NCI-H748 treated with DMSO at 0.1 percent for 48 hours (cell line): ENCODE results near the gene SRBD1.
A peak's percentile ranks its signal among the peaks of the same experiment; 100 is the strongest.

Source experiments
- DNase-seq: peaks from one replicate; lab custom pipeline; 2025; lab: John Stamatoyannopoulos, UW

SRBD1 gene

DNA sequence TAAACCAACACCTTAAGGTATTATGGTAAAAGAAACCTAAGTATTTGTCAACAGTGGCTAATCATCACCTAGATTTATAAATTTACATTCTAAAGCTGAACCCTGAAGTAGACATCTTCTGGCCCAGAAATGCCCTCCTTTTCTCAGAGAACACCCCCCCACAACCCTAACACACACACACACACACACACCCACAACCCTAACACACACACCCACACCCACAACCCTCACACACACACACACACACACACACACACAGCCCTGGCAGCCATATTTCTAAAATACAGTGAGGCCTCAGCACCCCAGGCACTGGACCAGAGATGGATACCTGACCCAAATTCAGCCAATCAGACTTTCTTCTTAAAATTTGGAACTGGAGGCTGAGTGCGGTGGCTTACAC, 14.3 kb downstream of the SRBD1 start:
- DNase-seq: no peak

DNA sequence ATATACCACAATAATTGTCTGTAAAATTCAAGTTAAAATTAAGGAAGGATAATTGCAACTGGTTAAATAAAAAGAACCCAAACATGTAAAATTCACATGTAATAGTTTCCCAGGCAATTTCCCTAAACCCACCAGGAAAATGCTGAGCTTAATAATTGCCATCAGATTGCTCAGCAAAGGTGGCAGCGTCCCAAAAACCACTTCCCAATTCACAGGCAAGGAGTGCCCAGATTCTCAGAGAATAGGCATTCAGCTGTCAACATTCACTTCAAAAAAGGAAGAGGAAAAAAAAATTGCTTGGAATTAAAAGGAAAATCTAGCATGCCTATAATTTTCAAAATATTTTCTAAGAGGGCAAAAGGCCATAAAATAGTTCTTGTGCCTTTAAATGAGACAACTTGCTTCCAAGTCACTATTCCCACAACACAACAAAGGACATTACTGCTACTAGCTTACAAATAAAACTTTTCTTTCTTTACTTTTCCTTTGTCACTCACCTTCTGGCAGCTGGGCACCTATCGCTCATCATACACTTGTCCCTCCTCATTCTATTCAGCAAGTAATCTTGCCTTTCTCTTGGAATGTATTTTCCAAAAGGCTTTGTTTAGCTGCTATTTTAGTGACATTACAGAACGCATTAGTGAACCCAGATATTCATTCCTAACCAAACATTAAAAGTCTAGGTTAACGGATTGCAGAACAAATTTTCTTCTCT, 15.2 kb downstream of the SRBD1 start:
- DNase-seq: no peak

DNA sequence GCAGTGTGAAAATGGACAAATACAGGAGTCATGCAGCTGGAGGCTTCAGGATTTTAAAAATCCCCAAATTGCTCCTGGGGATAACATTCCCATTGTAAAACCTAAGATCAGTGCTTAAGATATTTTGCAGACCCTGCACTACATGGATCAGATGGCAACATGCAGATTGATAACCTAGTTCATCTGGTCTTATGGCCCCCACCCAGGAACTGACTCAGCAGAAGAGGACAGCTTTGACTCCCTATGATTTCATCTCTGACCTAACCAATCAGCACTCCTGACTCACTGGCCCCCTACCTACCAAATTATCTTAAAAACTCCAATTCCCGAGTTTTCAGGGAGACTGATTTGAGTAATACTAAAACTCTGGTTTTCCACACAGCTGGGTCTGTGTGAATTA, 20.0 kb downstream of the SRBD1 start:
- no peak for DNase-seq

DNA sequence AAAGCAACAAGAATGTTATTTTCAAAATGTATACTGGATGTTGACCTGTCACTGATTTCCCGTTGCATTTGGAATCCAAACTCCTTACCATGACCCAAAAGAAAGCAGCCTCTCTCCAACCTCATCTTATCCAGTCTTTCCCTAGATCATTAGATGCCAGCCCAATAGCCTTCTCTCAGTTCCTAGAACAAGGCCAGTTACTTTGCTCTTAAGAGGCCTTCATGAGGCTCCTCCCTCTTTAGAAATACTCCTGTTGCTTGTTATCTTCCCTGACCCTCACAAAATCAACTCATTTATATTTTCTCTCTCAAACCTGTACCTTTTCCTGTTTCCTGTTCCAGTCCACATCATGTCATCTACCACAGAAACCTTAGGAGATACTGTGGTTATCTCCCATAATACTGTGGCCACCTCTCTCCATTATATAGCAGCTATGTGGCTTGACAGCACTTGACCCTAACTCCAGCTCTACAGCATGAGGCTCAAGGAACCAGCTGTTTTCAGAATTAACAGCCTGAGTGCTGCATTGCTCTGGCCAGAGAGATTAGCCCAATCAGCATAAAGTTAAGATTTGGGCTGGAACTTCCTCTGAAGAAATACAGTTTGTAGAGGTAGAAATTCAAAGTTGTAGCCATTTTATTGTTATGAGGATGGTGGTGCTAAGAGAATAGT, 22.8 kb downstream of the SRBD1 start:
- DNase-seq: no peak

DNA sequence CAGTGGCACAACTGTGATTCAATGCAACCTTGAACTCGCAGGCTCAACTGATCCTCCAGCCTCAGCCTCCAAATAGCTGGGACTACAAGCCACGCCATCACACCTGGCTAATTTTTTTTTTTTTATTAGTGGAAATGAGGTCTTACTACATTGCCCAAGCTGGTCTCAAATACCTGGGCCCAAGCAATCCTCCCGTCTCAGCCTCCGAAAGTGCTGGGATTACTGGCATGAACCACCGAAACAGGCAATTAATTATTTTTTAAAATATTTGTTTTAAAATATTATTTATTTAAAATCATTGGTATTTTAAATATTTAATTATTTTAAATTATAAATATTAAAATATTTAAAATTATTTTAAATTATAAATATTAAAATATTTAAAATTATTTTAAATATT, 24.5 kb downstream of the SRBD1 start:
- no peak for DNase-seq

DNA sequence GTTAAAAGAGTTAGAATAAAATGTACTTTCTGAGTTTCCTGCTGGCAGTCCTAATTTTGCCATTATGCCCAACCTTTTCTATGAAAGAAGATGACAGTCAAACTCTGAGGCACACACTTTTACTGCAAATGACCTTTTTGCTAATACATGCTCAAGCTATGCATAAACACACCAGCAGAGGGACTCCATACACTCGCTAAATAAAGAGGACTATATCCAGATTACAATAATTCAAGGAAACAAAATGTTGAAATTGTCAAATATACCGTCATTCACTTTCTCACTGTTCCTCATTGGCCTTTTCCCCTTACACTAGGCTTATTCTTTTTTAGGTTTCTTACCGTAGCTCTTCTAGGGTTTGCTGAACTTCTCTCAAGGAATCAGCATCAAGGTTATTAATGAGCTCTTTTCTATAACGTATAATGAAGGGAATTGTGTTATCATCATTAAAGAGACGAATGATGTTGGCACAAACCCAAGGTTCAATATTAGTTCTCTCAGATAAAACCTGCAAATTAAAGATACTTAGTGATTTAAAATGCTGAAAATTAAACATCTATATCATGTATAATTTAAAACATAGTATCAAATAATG, 25.7 kb downstream of the SRBD1 start:
- DNase-seq: peak; percentile 3

DNA sequence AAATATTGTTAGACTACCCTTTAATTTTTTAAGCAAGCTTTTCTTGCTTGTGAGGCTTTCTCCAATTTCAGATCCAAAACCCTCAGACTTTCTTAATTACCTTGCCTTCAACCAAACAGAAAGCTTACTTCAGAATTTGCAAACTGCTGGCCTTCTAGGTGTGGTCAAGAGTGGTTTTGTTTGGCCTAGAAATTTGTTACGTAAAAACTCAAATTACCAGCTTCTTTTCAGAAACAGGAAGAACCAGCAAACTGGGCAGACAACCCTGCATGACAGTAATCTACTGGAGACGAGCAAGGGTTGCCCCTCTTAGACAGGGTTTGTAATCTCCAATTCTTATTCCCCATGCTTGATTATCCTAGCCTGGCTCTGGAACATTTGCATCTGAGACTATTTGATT, 27.1 kb downstream of the SRBD1 start:
- DNase-seq: no peak

DNA sequence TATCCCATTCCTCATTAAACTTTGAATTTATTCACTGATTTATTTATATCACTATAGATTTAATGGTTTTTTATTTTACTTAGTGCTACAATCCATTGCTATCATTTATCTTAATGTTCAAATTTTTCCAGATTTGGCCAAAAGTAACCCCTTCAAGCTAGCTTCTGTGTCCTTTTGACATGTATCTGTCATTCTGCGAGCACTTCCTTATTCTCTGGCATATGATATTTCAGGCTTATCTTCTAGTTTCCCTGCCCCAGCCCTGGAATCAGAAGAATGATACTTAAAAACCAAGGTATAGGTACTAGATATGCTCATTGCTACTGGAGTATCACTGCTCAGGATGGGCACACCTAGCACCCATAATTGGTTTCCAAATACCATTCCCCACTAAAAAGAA, 28.5 kb downstream of the SRBD1 start:
- DNase-seq: no peak

DNA sequence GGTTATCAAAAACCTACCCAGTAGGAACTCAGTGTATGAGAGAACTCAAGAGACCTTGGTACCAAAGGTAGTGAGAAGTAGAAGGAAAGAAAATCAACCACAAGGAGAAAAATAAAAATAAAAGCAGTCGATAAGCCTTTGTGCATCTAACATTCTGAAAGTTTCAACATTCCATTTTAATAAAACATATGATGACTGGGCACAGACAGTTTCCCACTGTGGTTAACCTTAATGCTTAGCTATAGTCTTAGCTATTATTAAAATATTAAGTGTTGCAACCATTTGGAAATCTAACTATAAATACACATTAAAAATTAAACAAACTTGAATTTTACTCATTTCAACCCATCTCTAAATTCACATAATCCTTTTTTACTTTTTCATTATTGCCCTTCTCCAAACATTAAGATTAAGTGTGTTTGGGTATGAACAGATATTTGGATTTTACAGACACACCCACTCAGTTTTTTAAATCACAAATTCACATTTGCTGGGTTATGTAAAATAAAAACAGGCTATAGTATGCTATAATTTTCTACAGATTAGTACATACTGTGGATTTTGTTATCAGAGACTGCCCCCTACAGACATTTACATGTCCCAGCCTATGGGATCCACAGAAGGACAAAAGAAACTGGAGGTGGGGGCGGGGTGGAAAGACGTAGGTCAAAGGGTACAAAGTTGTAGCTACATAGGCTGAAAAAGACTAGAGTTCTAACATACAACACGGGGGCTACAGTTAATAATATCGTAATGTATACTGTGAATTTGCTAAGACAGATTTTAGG, 32.8 kb downstream of the SRBD1 start:
- DNase-seq: peak; percentile 11

DNA sequence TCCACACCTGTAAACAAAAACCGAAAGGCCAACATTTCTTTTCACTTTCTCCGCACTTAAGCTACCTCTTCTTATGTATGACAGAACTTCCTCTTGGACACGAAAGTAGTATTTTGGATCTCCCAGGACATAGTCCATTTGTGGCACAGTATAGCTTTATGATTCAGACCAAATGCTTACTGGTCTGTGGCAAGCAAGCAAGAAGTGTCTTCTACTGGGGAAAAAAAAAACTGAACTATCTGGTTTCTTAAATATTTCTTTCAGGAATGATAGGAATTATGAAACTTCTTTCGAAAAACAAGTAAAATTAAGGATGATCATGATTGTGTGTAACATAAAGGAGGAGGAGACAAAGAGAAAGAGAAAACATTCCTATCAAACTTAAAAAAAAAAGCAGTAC, 33.6 kb downstream of the SRBD1 start:
- DNase-seq: no peak

DNA sequence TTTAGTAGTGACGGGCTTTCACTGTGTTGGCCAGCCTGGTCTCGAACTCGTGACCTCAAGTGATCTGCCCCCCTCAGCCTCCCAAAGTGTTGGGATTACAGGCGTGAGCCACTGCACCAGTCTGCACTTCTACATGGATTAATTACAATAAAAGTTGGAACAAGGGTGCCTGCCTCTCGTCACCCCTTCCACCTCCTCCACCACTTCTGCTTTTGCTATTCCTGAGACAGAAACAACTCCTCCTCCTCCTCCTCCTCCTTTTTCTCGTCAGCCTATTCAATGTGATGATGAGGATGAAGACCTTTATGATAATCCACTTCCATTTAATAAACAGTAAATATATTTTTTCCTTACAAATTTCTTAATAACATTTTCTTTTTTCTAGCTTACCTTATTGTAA, 35.2 kb downstream of the SRBD1 start:
- DNase-seq: no peak

DNA sequence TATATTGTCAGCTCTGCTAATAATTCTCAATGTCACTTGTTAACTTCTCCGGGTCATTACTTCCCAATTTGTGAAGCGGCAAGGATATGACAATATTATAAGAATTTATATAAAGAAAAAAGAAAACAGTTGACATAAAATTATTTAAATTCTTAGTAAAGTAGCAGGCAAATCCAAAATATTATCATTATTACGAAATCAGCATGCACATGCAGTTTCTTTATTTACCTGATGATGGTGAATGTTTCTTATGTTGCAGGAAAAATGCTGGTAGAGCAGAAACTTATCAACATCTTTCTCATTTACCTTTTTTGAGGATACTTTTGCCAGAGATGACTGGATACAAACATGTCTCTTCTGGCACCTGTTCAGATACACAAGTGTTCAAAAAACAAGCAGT, 38.1 kb downstream of the SRBD1 start:
- no peak for DNase-seq

DNA sequence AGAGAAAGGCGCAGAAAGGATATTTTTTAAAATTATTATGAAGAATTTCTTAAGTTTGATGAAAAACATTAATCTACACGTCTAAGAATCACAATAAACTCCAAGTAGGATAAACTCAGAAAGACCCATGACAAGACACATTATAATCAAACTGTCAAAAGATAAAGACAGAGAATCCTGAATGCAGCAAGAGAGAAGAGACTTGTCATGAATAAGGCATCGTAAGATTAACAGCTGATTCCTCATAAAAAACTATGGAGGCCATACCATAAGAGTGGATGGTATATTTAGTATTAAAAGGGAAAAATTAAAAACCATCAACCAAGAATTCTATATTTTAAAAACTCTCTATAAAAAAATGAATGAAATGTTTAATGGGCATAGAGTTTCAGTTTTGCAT, 39.1 kb downstream of the SRBD1 start:
- DNase-seq: no peak

DNA sequence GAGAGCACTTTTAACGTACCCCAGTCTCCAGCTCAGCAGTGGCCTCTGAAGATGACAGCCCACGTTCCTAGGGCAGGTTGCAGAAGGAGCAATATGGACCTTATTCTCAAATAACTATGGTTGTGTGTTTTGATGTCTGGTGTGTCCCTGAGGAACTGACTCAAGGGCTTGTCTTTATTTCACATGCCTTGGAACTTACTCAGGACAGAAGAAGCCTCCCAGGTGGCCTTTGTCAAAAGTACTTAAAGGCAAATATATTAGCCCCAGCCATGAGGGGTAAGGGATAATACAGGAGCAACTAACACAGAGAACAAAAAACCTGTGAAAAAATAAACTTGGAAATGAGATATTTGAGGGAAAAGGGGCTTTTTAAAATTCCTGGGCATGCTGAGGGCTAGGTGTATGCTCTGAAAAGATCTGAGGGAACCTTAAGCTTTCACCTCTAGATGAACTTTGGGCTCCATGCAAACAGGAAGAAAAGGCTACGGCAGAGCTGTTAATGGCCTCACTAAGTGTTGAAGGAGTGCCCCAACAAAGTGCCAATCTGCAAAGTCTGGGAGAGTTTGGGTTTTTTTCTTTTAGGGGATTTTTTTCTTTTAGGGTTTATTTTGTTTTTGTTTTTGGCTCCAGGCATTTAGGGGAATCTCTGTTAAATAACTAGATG, 40.3 kb downstream of the SRBD1 start:
- no peak for DNase-seq

DNA sequence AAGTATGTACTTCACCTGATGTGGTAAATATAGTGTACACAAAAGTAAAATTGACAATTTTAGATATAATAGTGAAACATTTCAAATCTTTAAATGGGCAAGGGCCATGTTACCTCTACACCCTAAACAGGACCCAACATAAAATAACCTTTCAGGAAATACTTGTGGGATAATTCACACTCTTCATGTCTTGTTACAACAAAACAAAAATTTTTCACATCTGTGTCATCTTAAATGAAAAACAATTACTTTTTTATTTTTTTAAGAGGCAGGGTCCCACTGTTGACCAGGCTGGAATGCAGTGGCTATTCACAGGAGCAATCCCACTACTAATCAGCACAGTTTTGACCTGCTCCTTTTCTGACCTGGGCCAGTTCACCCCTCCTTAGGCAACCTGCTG, 42.1 kb downstream of the SRBD1 start:
- no peak for DNase-seq

DNA sequence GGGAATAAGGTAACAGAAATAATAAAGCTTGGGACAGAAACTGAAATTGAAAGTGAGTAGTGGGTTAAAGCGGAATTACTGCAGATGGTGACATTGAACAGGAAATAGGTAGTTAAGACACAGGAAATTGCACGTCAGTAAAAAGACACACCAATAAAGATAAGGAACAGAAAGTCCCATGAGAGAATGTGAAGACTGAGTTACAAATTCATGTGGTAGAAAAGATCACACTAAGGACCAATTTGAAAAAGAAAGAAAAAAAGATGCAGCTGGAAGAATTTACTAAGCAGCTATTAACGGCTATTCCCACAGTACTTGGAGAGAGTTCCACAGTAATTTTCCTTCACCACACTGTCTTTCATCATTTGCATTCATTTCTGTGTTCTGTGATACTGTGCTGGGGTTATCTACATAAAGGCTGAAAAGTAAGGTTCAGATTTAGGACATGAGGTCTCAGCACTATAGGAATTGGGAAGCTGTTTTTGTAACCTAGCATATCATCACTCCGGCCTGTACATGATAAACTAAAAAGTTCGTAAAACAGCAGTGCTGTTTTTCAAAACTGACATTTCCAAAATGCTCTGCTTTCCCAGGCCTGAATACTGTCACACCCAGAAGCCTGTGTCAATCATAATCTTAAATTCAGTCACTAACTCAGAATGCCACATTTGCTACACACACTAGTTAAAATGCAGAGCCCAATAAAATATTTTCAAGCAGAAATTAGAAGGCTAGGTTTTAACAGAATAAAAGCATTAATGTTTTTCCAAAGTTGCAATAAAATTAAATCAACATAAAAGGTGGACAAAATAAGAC, 42.9 kb downstream of the SRBD1 start:
- no peak for DNase-seq

DNA sequence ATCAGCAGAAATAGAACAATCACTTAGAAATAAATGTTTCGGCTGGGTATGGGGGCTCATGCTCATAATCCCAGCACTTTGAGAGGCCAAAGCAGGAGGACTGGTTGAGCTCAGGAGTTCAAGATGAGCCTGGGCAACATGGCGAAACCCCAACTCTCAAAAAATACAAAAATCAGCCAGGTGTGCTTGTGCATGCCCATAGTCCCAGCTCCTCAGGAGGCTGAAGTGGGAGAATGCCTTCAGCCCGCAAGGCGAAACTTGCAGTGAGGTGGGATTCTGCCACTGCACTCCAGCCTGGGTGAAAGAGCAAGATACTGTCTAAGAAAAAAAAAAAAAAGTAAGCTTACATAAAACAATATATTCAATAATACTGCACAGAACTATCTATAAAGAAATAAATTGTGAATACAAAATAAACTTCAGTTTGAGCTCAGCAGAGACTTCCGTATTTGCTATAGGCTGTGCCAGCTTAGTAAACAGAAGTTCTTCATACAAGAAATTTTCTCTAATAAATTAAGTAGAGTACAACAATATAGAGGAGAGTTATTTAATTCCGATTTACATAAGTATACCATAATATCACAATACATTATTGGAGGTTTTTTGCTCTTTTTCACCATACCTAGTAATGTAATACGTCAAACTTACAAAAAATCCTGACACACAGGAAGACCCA, 43.6 kb downstream of the SRBD1 start:
- no peak for DNase-seq

DNA sequence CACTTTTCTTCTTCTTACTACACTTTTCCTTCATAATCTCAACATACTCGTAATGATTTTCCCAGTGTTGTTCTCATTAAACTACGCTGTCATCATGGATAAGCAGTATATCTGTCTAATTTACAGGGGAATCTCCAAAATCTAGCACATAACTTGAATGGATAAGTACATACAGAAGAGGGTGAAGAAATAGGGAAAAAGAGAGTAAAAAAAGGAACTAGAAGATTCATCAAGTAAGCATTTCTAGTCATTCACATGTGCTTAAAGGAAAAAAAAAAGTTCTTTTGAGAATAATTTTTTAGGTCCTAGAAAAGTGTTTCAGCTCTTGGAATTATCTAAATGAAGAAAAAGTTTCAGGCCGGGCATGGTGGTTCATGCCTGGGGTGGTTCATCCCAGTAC, 51.6 kb downstream of the SRBD1 start:
- no peak for DNase-seq

DNA sequence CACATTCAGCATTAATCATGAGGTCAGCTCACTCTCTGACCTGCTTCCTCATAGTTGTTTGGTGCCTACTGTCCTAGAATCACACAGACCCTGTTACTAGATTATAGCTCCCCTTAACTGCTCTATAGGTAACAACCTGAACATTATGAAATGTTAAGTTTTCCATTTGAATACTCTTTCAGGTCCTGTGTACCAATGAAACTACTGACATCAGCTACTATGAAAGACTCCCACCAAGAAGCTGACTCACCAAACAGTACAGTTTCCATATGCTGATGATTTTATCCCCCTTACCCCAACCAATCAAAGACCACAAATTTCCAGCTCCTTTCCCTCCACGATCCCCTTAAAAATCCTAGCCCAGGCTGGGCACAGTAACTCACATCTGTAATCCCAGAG, 56.3 kb downstream of the SRBD1 start:
- DNase-seq: no peak

DNA sequence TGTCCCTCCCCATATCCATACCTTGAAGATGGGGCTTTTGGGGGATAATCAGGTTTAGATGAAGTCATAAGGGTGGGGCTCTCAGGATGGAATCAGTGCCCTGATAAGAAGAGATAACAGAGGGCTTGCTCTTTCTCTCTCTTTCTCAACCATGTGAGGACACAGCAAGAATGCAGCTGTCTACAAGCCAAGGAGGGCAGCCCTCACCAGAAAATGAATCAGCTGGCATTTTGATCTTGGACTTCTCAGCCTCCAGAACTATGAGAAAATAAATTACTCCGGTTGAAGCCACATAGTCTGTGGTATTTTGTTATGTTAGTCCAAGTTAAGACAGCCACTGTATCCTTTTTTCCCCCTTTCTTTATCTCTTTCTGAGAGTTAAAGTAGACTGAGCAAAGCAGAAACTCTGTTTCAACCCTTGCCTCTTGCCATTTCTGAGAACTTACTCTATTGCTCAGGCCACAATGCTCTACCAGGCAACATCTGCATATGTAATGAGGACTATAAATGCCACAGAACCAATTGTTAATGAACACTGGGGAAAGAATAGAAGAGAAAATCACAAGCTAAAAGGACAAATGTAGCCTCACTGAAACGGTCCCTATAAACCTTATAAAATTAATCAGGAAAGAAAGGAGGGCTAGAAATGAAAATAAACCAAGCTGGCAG, 56.9 kb downstream of the SRBD1 start:
- no peak for DNase-seq
